Thoracic aorta (tissue), 2 donors: ENCODE results near the gene OR52E4. TPM values are rescaled to one million over a fixed set of nuclear protein-coding genes. Genes with fewer than 3 reads are reported as not detected.

Source experiments
- ATAC-seq: fragments of 150-250 bp; one replicate; pipeline ENCODE4 v1.8.0; 2017; ENCODE audit warnings: low read depth; ENCODE audit not compliant: insufficient number of reproducible peaks, low FRiP score
- DNase-seq: peaks from one replicate; pipeline ENCODE4 v3.0.0-alpha.2; 2020; ENCODE audit warnings: low spot score
- H3K27ac ChIP-seq, 2 donors: fragments of 200-600 bp; sonication (generic); 1 replicate in 1 of 2; 2 replicates in 1 of 2; pipeline ENCODE4 v1.5.1; 2016; ENCODE audit warnings: mild to moderate bottlenecking in 2 of 2, moderate library complexity in 2 of 2
- H3K27me3 ChIP-seq: fragments of 200-600 bp; sonication (generic); replicated peaks from 2 replicates; pipeline ENCODE4 v1.6.0; 2016; ENCODE audit warnings: mild to moderate bottlenecking; ENCODE audit not compliant: insufficient read depth
- H3K36me3 ChIP-seq: fragments of 200-600 bp; sonication (generic); one replicate; pipeline ENCODE4 v1.5.1; 2016
- H3K4me1 ChIP-seq, 2 donors: fragments of 200-600 bp; sonication (generic); 1 replicate in 1 of 2; 2 replicates in 1 of 2; pipeline versions ENCODE4 v1.5.1 to v1.6.0; 2016; ENCODE audit warnings: low read depth in 2 of 2, mild to moderate bottlenecking in 1 of 2; ENCODE audit not compliant: control insufficient read depth in 1 of 2
- H3K4me3 ChIP-seq: fragments of 200-600 bp; sonication (generic); 2 replicates; pipeline ENCODE4 v1.5.1; 2016; ENCODE audit warnings: mild to moderate bottlenecking
- H3K9me3 ChIP-seq: fragments of 200-600 bp; sonication (generic); 2 replicates; pipeline ENCODE4 v1.5.1; 2016
- CTCF ChIP-seq: fragments of 200-600 bp; sonication (generic); IDR thresholded peaks from one replicate; pipeline ENCODE4 v1.5.1; 2019; ENCODE audit warnings: antibody characterized with exemption
- total RNA-seq, 2 donors: library from RNA; depleted of rRNA; stranded (reverse); fragments of >200 nt; gene quantifications; one replicate each; pipeline versions ENCODE4 v1.1.0 to v1.2.3, GENCODE V29; 2016

Gene OR52E4
- total RNA-seq, 2 donors from 2014 or later: not detected

- DNase-seq (no peak), ATAC-seq (no peak)
- H3K9me3 ChIP-seq: no peaks in the 10 kb centered on the region
- H3K27ac ChIP-seq: no peak overlapping the region
- no peaks in the 10 kb centered on the region for H3K36me3 ChIP-seq
- H3K4me1 ChIP-seq: no peaks in the 10 kb centered on the region
- no peak for TF ChIP-seq CTCF
- no peak overlapping the region for H3K4me3 ChIP-seq
- H3K27me3 ChIP-seq: no peaks in the 10 kb centered on the region
These were observed 1.9 kb upstream of the OR52E4 start for GRCh38 chr11:5878564-5878963.

- Histone ChIP-seq H3K27me3 (no peaks in the 10 kb centered on the region), H3K4me3 (no peak overlapping the region), H3K27ac (no peak overlapping the region), H3K36me3 (no peaks in the 10 kb centered on the region), H3K4me1 (no peaks in the 10 kb centered on the region), H3K9me3 (no peaks in the 10 kb centered on the region)
- no peak for DNase-seq
- no peak for TF ChIP-seq CTCF
- no peak for ATAC-seq
These were observed 1.3 kb downstream of the OR52E4 start for GRCh38 chr11:5881756-5882155.

- Histone ChIP-seq H3K4me1 (no peaks in the 10 kb centered on the region), H3K36me3 (no peaks in the 10 kb centered on the region), H3K27me3 (no peaks in the 10 kb centered on the region), H3K4me3 (no peak overlapping the region), H3K9me3 (no peaks in the 10 kb centered on the region), H3K27ac (no peak overlapping the region)
- DNase-seq (no peak), ATAC-seq (no peak)
- TF ChIP-seq CTCF: no peak
These were observed 6.7 kb downstream of the OR52E4 start for GRCh38 chr11:5887172-5887571.

GRCh38 chr11:5887661-5888060 is 7.2 kb downstream of the OR52E4 start:
- H3K36me3 ChIP-seq: no peaks in the 10 kb centered on the region
- no peak for TF ChIP-seq CTCF
- ATAC-seq (no peak), DNase-seq (no peak)
- H3K4me1 ChIP-seq: no peaks in the 10 kb centered on the region
- no peaks in the 10 kb centered on the region for H3K27me3 ChIP-seq
- no peak overlapping the region for H3K27ac ChIP-seq
- H3K9me3 ChIP-seq: no peaks in the 10 kb centered on the region
- no peak overlapping the region for H3K4me3 ChIP-seq

GRCh38 chr11:5891216-5891800 is 10.9 kb downstream of the OR52E4 start:
- H3K4me1 ChIP-seq: no peaks in the 10 kb centered on the region
- ATAC-seq: no peak
- no peak overlapping the region for H3K4me3 ChIP-seq
- TF ChIP-seq CTCF: peak; percentile 23
- no peak for DNase-seq
- H3K9me3 ChIP-seq: no peaks in the 10 kb centered on the region
- no peaks in the 10 kb centered on the region for H3K27me3 ChIP-seq
- H3K36me3 ChIP-seq: no peaks in the 10 kb centered on the region
- H3K27ac ChIP-seq: no peak overlapping the region
